Osteocyte (in vitro differentiated cells): ENCODE data around the gene CPSF3. TPM values are rescaled to one million over a fixed set of nuclear protein-coding genes. Genes with fewer than 3 reads are reported as not detected.

Source experiments
- DNase-seq: peaks from one replicate; pipeline ENCODE4 v3.0.0; 2021; ENCODE audit warnings: mixed read lengths; ENCODE audit not compliant: unreplicated experiment; ENCODE audit errors: extremely low spot score
- H3K27ac Mint-ChIP-seq: one replicate; pipeline ENCODE4 v1.8.0; 2021; ENCODE audit warnings: mild to moderate bottlenecking, mixed read lengths; ENCODE audit not compliant: unreplicated experiment
- H3K27me3 Mint-ChIP-seq: one replicate; pipeline ENCODE4 v1.8.0; 2021; ENCODE audit warnings: mixed read lengths; ENCODE audit not compliant: unreplicated experiment
- H3K36me3 Mint-ChIP-seq: one replicate; pipeline ENCODE4 v1.8.0; 2021; ENCODE audit warnings: mixed read lengths; ENCODE audit not compliant: unreplicated experiment
- H3K4me1 Mint-ChIP-seq: one replicate; pipeline ENCODE4 v1.8.0; 2021; ENCODE audit warnings: mixed read lengths; ENCODE audit not compliant: unreplicated experiment
- H3K4me3 Mint-ChIP-seq: one replicate; pipeline ENCODE4 v1.8.0; 2021; ENCODE audit warnings: mild to moderate bottlenecking, moderate library complexity, mixed read lengths; ENCODE audit not compliant: unreplicated experiment
- H3K9me3 Mint-ChIP-seq: one replicate; pipeline ENCODE4 v1.8.0; 2021; ENCODE audit warnings: mixed read lengths; ENCODE audit not compliant: unreplicated experiment
- CTCF ChIP-seq: fragments of 200-600 bp; sonication (generic); IDR thresholded peaks from 2 replicates; pipeline ENCODE4 v1.5.0; 2021; ENCODE audit warnings: antibody characterized with exemption, mild to moderate bottlenecking, moderate library complexity
- total RNA-seq: library from RNA; stranded (reverse); gene quantifications from 2 replicates; pipeline ENCODE4 v1.2.1, GENCODE V29; 2021

The CPSF3 gene
- total RNA-seq, 1 donor from 2014 or later: 27.7 TPM

GRCh38 chr2:9403924-9404323 is 19.5 kb upstream of the CPSF3 start:
- H3K4me1 Mint-ChIP-seq: peaks cover 23% of the 10 kb centered on the region
- H3K27me3 Mint-ChIP-seq: no peaks in the 10 kb centered on the region
- DNase-seq: no peak
- H3K9me3 Mint-ChIP-seq: no peaks in the 10 kb centered on the region
- no peak for TF ChIP-seq CTCF
- no peak overlapping the region for H3K27ac Mint-ChIP-seq
- peaks cover 52% of the 10 kb centered on the region for H3K36me3 Mint-ChIP-seq
- H3K4me3 Mint-ChIP-seq: no peak overlapping the region

GRCh38 chr2:9404451-9404850 is 19.0 kb upstream of the CPSF3 start:
- no peaks in the 10 kb centered on the region for H3K27me3 Mint-ChIP-seq
- peaks cover 52% of the 10 kb centered on the region for H3K36me3 Mint-ChIP-seq
- H3K27ac Mint-ChIP-seq: no peak overlapping the region
- DNase-seq: no peak
- no peak for TF ChIP-seq CTCF
- H3K4me3 Mint-ChIP-seq: no peak overlapping the region
- H3K9me3 Mint-ChIP-seq: no peaks in the 10 kb centered on the region
- H3K4me1 Mint-ChIP-seq: peaks cover 23% of the 10 kb centered on the region

DNA sequence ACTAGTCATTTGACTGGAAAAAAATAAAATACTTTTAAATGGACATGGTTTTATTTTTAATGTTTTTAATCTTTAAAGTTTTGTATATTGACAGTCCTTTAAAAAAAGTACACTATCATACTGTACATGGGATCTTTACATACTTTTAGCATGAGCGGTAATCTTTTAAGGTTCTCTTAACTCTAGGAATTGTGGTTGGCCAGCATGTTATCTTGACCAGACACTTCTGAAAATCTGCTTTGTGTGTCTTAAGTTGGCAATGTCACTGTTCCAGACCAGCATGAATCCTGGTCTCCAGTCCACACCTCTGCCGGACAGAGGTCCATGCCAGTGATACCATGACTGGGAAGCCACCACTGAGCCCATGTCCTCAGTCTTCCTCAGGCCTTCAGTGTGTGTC is 17.8 kb upstream of the CPSF3 start:
- no peaks in the 10 kb centered on the region for H3K9me3 Mint-ChIP-seq
- H3K27me3 Mint-ChIP-seq: no peaks in the 10 kb centered on the region
- H3K27ac Mint-ChIP-seq: no peak overlapping the region
- no peak for DNase-seq
- TF ChIP-seq CTCF: no peak
- peaks cover 23% of the 10 kb centered on the region for H3K4me1 Mint-ChIP-seq
- H3K36me3 Mint-ChIP-seq: peaks cover 52% of the 10 kb centered on the region
- no peak overlapping the region for H3K4me3 Mint-ChIP-seq

GRCh38 chr2:9406529-9407362 is 16.7 kb upstream of the CPSF3 start:
- Mint-ChIP-seq H3K4me3 (no peak overlapping the region), H3K27me3 (no peaks in the 10 kb centered on the region), H3K4me1 (peaks cover 23% of the 10 kb centered on the region), H3K9me3 (no peaks in the 10 kb centered on the region), H3K36me3 (peaks cover 52% of the 10 kb centered on the region), H3K27ac (peak overlapping the region; percentile 31)
- TF ChIP-seq CTCF: no peak
- no peak for DNase-seq

DNA sequence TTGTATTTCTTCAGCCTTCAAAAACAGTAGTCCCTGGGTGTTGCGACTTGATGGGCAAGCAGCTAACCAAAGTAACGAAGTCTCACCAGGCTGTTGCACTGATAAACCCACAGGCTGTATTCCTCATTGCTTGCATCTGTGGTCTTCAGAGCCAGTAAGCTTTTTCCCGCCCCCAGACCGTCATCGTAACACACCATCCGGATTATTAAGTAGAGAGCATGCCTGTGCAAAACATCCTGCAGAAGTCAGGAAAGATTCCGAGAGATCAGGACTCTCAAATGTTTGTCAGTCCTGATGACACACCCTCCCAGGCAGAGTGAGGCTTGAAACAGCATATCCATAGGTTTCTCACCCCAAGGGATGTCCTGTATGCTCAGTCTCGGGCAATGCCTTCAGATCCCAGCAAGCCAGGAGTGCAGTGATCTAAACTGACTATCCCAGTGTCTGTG is 16.1 kb upstream of the CPSF3 start:
- Mint-ChIP-seq H3K9me3 (no peaks in the 10 kb centered on the region), H3K4me3 (no peak overlapping the region), H3K4me1 (peaks cover 23% of the 10 kb centered on the region), H3K36me3 (peaks cover 56% of the 10 kb centered on the region), H3K27ac (peak overlapping the region; percentile 31), H3K27me3 (no peaks in the 10 kb centered on the region)
- no peak for TF ChIP-seq CTCF
- DNase-seq: no peak
